ENCODE measurements around the gene TMEM119.
"Not testable (repeated sequence)": the region's sequence is repeated elsewhere in the genome, so short reads cannot be mapped to it uniquely, and the experiment has no call there.

Gene TMEM119

GRCh38 chr12:108633081-108633533 lies 35.2 kb upstream of the TMEM119 start:
- Histone ChIP-seq H3K27me3 (ENCODE audit: control insufficient read depth, insufficient read depth, low read length) (no peaks in the 10 kb centered on the region), H3K27ac (no peak overlapping the region), H3K4me1 (no peaks in the 10 kb centered on the region), H3K4me3 (ENCODE audit: low read depth, low read length) (no peak overlapping the region), H2AFZ (no peak overlapping the region), H3K36me3 (ENCODE audit: control insufficient read depth, insufficient read depth, low read length) (no peaks in the 10 kb centered on the region), H3K79me2 (no peaks in the 10 kb centered on the region), H3K9ac (no peak overlapping the region), H3K4me2 (ENCODE audit: low read length) (no peak overlapping the region), H3K9me3 (ENCODE audit: control insufficient read depth, low read length) (no peaks in the 10 kb centered on the region)
- TF ChIP-seq, protein P1, sequence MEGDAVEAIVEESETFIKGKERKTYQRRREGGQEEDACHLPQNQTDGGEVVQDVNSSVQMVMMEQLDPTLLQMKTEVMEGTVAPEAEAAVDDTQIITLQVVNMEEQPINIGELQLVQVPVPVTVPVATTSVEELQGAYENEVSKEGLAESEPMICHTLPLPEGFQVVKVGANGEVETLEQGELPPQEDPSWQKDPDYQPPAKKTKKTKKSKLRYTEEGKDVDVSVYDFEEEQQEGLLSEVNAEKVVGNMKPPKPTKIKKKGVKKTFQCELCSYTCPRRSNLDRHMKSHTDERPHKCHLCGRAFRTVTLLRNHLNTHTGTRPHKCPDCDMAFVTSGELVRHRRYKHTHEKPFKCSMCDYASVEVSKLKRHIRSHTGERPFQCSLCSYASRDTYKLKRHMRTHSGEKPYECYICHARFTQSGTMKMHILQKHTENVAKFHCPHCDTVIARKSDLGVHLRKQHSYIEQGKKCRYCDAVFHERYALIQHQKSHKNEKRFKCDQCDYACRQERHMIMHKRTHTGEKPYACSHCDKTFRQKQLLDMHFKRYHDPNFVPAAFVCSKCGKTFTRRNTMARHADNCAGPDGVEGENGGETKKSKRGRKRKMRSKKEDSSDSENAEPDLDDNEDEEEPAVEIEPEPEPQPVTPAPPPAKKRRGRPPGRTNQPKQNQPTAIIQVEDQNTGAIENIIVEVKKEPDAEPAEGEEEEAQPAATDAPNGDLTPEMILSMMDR (IDR thresholded peaks at IDR 0.05), result no peak

- not testable (repeated sequence) for H3K4me1 ChIP-seq, H3K9ac ChIP-seq, H3K27ac ChIP-seq
Observed at GRCh38 chr12:108631261-108631660, 33.4 kb upstream of the TMEM119 start.

GRCh38 chr12:108630481-108631207 lies 32.8 kb upstream of the TMEM119 start:
- H3K9me3 ChIP-seq (ENCODE audit: control insufficient read depth, low read length), result no peaks in the 10 kb centered on the region
- H3K79me2 ChIP-seq, result no peaks in the 10 kb centered on the region
- no peak overlapping the region for H3K27ac ChIP-seq
- H3K9ac ChIP-seq, result no peak overlapping the region
- TF ChIP-seq, protein P1 (IDR thresholded peaks at IDR 0.05), result no peak
- no peak overlapping the region for H3K4me2 ChIP-seq (ENCODE audit: low read length)
- no peaks in the 10 kb centered on the region for H3K36me3 ChIP-seq (ENCODE audit: control insufficient read depth, insufficient read depth, low read length)
- no peak overlapping the region for H3K4me3 ChIP-seq (ENCODE audit: low read depth, low read length)
- no peak overlapping the region for H2AFZ ChIP-seq
- H3K27me3 ChIP-seq (ENCODE audit: control insufficient read depth, insufficient read depth, low read length), result no peaks in the 10 kb centered on the region
- H3K4me1 ChIP-seq, result no peaks in the 10 kb centered on the region

More at GRCh38 chr12:108631261-108631660, 33.4 kb upstream of the TMEM119 start:
- H2AFZ ChIP-seq; H3K27me3 ChIP-seq (ENCODE audit: control insufficient read depth, insufficient read depth, low read length); H3K9me3 ChIP-seq (ENCODE audit: control insufficient read depth, low read length); H3K4me3 ChIP-seq (ENCODE audit: low read depth, low read length); H3K79me2 ChIP-seq; H3K4me2 ChIP-seq (ENCODE audit: low read length); H3K36me3 ChIP-seq (ENCODE audit: control insufficient read depth, insufficient read depth, low read length): not testable (repeated sequence)

GRCh38 chr12:108629824-108630476 lies 32.1 kb upstream of the TMEM119 start:
- Histone ChIP-seq H3K27ac (no peak overlapping the region), H3K4me2 (ENCODE audit: low read length) (no peak overlapping the region), H3K36me3 (ENCODE audit: control insufficient read depth, insufficient read depth, low read length) (no peaks in the 10 kb centered on the region), H3K4me3 (ENCODE audit: low read depth, low read length) (no peak overlapping the region), H3K9me3 (ENCODE audit: control insufficient read depth, low read length) (no peaks in the 10 kb centered on the region), H3K27me3 (ENCODE audit: control insufficient read depth, insufficient read depth, low read length) (no peaks in the 10 kb centered on the region), H2AFZ (no peak overlapping the region), H3K4me1 (no peaks in the 10 kb centered on the region), H3K79me2 (no peaks in the 10 kb centered on the region), H3K9ac (no peak overlapping the region)
- TF ChIP-seq, protein P1 (IDR thresholded peaks at IDR 0.05), result no peak

DNA sequence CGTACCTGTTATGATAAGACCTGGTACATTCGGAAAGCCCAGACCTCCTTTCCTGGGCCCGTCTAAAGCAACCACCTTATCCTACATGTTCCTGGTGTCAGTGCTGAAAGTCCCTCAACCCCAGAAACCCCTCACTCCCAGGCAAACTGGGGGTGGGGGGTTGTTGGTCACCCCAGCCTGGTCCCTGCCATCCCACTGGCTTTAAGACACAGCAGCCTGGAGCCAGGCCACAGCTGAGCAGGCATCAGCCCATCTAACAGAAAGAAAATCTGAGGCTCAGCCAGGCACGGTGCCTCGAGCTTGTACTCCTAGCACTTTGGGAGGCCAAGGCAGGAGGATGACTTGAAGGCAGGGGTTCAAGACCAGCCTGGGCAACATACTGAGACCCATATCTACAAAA lies 31.3 kb upstream of the TMEM119 start:
- TF ChIP-seq, protein P1 (IDR thresholded peaks at IDR 0.05), result no peak
- Histone ChIP-seq H3K27ac (no peak overlapping the region), H3K36me3 (ENCODE audit: control insufficient read depth, insufficient read depth, low read length) (no peaks in the 10 kb centered on the region), H3K4me2 (ENCODE audit: low read length) (no peak overlapping the region), H3K27me3 (ENCODE audit: control insufficient read depth, insufficient read depth, low read length) (no peaks in the 10 kb centered on the region), H2AFZ (no peak overlapping the region), H3K4me3 (ENCODE audit: low read depth, low read length) (no peak overlapping the region), H3K9ac (no peak overlapping the region), H3K4me1 (no peaks in the 10 kb centered on the region), H3K9me3 (ENCODE audit: control insufficient read depth, low read length) (no peaks in the 10 kb centered on the region), H3K79me2 (no peaks in the 10 kb centered on the region)
